ENCODE measurements around the gene TMIGD3. TPM values are rescaled to one million over a fixed set of nuclear protein-coding genes. Genes with fewer than 3 reads are reported as not detected.

Gene TMIGD3
- total RNA-seq, 1 experiment from 2014 or later = not detected

DNA sequence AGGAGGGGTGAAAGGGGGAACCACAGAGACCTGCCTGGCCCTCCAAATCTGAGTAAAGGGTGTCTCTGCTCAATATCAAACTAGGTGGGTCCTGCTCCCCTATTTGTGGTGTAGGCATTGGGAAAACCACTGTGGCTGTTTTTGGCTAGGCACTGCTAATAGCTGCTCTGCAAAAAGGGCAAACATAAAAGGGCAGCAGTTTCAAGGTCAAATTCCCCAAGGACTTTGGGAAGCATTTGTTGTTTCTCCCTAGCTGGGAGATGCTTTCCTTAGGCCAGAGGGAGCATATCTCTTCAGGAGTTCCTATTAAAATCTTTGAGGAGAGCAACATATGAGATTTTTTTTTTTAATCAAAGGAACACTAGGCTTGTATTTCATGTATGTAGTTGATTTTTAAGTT is 27.2 kb downstream of the TMIGD3 start:
- Histone ChIP-seq H3K27me3 (ENCODE audit: insufficient read depth, low read depth) (no peaks in the 10 kb centered on the region), H2AFZ (no peak overlapping the region), H3K9me3 (ENCODE audit: insufficient read depth, low read depth) (no peaks in the 10 kb centered on the region), H3K4me2 (no peak overlapping the region), H3K9me2 (ENCODE audit: insufficient read depth) (no peaks in the 10 kb centered on the region), H3K4me1 (replicated peaks; ENCODE audit: insufficient read depth) (no peaks in the 10 kb centered on the region), H3K4me3 (no peak overlapping the region), H3F3A (ENCODE audit: insufficient read depth, low read depth) (no peaks in the 10 kb centered on the region), H3K27ac (no peak overlapping the region), H4K20me1 (ENCODE audit: insufficient read depth) (no peaks in the 10 kb centered on the region), H3K79me2 (ENCODE audit: low read depth) (no peaks in the 10 kb centered on the region), H3K36me3 (ENCODE audit: low read depth) (no peaks in the 10 kb centered on the region)
- no peak for DNase-seq
- POLR2A ChIA-PET (ENCODE audit: unreplicated experiment) = no interaction called here
- CTCF ChIA-PET = no interaction called here
- intact Hi-C loops (cut with micrococcal nuclease; ENCODE audit: unreplicated experiment) = no loop called here
- TF ChIP-seq EZH2 (IDR thresholded peaks at IDR 0.05; ENCODE audit: low read depth) = no peak
- TF ChIP-seq, protein P1, sequence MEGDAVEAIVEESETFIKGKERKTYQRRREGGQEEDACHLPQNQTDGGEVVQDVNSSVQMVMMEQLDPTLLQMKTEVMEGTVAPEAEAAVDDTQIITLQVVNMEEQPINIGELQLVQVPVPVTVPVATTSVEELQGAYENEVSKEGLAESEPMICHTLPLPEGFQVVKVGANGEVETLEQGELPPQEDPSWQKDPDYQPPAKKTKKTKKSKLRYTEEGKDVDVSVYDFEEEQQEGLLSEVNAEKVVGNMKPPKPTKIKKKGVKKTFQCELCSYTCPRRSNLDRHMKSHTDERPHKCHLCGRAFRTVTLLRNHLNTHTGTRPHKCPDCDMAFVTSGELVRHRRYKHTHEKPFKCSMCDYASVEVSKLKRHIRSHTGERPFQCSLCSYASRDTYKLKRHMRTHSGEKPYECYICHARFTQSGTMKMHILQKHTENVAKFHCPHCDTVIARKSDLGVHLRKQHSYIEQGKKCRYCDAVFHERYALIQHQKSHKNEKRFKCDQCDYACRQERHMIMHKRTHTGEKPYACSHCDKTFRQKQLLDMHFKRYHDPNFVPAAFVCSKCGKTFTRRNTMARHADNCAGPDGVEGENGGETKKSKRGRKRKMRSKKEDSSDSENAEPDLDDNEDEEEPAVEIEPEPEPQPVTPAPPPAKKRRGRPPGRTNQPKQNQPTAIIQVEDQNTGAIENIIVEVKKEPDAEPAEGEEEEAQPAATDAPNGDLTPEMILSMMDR (conservative IDR thresholded peaks at IDR 0.05) = no peak
- BruUV-seq (replicated peaks) = no TSS peak

DNA sequence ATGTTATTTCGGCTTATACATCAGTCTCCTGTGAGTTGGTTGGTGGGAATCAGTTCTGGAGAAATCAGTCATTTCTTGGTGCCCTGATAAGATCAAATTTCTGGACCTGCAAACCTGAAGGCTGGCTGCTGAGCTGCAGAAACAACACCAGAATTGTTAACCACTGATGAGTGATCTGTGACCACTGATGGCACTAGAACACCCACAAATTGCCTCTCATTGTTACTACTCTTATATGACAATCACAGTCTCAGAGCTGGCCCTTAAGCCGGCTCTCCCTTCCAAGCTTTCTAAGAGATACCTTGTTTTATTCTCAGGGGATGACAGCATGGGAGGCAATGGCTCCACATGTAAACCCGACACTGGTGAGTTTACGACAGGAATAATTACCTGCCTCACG is 27.7 kb downstream of the TMIGD3 start:
- H3K9me2 ChIP-seq (ENCODE audit: insufficient read depth) = no peaks in the 10 kb centered on the region
- H3K4me1 ChIP-seq (replicated peaks; ENCODE audit: insufficient read depth) = no peaks in the 10 kb centered on the region
- CTCF ChIA-PET = no interaction called here
- intact Hi-C loops (cut with micrococcal nuclease; ENCODE audit: unreplicated experiment) = no loop called here
- no peak overlapping the region for H3K4me3 ChIP-seq
- no peak overlapping the region for H3K27ac ChIP-seq
- no peaks in the 10 kb centered on the region for H4K20me1 ChIP-seq (ENCODE audit: insufficient read depth)
- POLR2A ChIA-PET (ENCODE audit: unreplicated experiment) = interaction anchor here (0.5 kb wide), 1 partner anchor 285 kb away, joined by 8 read pairs; no protein-coding TSS in a partner anchor
- no peak for TF ChIP-seq EZH2 (IDR thresholded peaks at IDR 0.05; ENCODE audit: low read depth)
- TF ChIP-seq, protein P1 (conservative IDR thresholded peaks at IDR 0.05) = no peak
- no peaks in the 10 kb centered on the region for H3K79me2 ChIP-seq (ENCODE audit: low read depth)
- no peaks in the 10 kb centered on the region for H3F3A ChIP-seq (ENCODE audit: insufficient read depth, low read depth)
- DNase-seq = no peak
- no peak overlapping the region for H3K4me2 ChIP-seq
- H3K36me3 ChIP-seq (ENCODE audit: low read depth) = no peaks in the 10 kb centered on the region
- no TSS peak for BruUV-seq (replicated peaks)
- no peak overlapping the region for H2AFZ ChIP-seq
- no peaks in the 10 kb centered on the region for H3K27me3 ChIP-seq (ENCODE audit: insufficient read depth, low read depth)
- H3K9me3 ChIP-seq (ENCODE audit: insufficient read depth, low read depth) = no peaks in the 10 kb centered on the region

DNA sequence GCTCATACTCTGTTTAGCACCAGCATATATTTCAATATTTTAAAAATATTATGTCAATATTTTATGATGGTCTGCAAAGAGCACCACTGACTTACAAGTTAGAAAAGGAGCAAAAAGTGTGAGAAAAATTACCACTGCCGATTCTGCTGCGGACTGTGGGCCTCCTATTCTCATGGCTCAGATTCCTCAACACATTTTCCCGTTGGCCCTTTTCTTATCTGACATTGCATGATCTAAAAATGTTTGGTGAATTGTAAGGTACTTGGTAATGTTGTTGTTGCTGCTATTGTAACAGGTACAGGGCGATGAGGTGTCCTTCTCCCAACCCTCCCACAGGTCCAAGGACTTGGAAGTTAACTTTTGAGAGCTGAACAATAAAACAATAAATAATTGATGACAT is 28.9 kb downstream of the TMIGD3 start:
- DNase-seq = no peak
- no peak overlapping the region for H3K4me3 ChIP-seq
- H4K20me1 ChIP-seq (ENCODE audit: insufficient read depth) = no peaks in the 10 kb centered on the region
- no peaks in the 10 kb centered on the region for H3F3A ChIP-seq (ENCODE audit: insufficient read depth, low read depth)
- no peak overlapping the region for H3K4me2 ChIP-seq
- no peaks in the 10 kb centered on the region for H3K4me1 ChIP-seq (replicated peaks; ENCODE audit: insufficient read depth)
- H3K9me3 ChIP-seq (ENCODE audit: insufficient read depth, low read depth) = no peaks in the 10 kb centered on the region
- intact Hi-C loops (cut with micrococcal nuclease; ENCODE audit: unreplicated experiment) = no loop called here
- POLR2A ChIA-PET (ENCODE audit: unreplicated experiment) = no interaction called here
- no peaks in the 10 kb centered on the region for H3K27me3 ChIP-seq (ENCODE audit: insufficient read depth, low read depth)
- CTCF ChIA-PET = no interaction called here
- H3K9me2 ChIP-seq (ENCODE audit: insufficient read depth) = no peaks in the 10 kb centered on the region
- H3K36me3 ChIP-seq (ENCODE audit: low read depth) = no peaks in the 10 kb centered on the region
- H3K27ac ChIP-seq = no peak overlapping the region
- no peak overlapping the region for H2AFZ ChIP-seq
- BruUV-seq (replicated peaks) = no TSS peak
- H3K79me2 ChIP-seq (ENCODE audit: low read depth) = no peaks in the 10 kb centered on the region
- TF ChIP-seq EZH2 (IDR thresholded peaks at IDR 0.05; ENCODE audit: low read depth) = no peak
- TF ChIP-seq, protein P1 (conservative IDR thresholded peaks at IDR 0.05) = no peak
